Mesothelial cell of epicardium (in vitro differentiated cells): ENCODE data around the gene TACC3. TPM values are rescaled to one million over a fixed set of nuclear protein-coding genes. Genes with fewer than 3 reads are reported as not detected.
"Not testable (repeated sequence)": the region's sequence is repeated elsewhere in the genome, so short reads cannot be mapped to it uniquely, and the experiment has no call there.

Experiments used
- DNase-seq, 2 experiments: peaks; one replicate each; pipeline ENCODE4 v3.0.0; 2021; ENCODE audit warnings: low spot score in 2 of 2; ENCODE audit not compliant: unreplicated experiment in 2 of 2
- H3K27ac Mint-ChIP-seq: 2 replicates; pipeline ENCODE4 v1.8.0; 2021; ENCODE audit warnings: mixed read lengths
- H3K27me3 Mint-ChIP-seq: 2 replicates; pipeline ENCODE4 v1.8.0; 2021; ENCODE audit warnings: low read depth, mixed read lengths
- H3K36me3 Mint-ChIP-seq: 2 replicates; pipeline ENCODE4 v1.8.0; 2021; ENCODE audit warnings: mixed read lengths
- H3K4me1 Mint-ChIP-seq: 2 replicates; pipeline ENCODE4 v1.8.0; 2021; ENCODE audit warnings: mixed read lengths
- H3K4me3 Mint-ChIP-seq: 2 replicates; pipeline ENCODE4 v1.8.0; 2021; ENCODE audit warnings: mild to moderate bottlenecking, moderate library complexity, mixed read lengths
- H3K9me3 Mint-ChIP-seq: 2 replicates; pipeline ENCODE4 v1.8.0; 2021; ENCODE audit warnings: mixed read lengths
- total RNA-seq: library from RNA; stranded (reverse); gene quantifications from 3 replicates; pipeline ENCODE4 v1.2.1, GENCODE V29; 2021
- TF ChIP-seq, protein P1 (sequence below): fragments of 200-600 bp; sonication (generic); IDR thresholded peaks from one replicate; pipeline ENCODE4 v1.5.0; 2021; ENCODE audit warnings: antibody characterized with exemption; ENCODE audit not compliant: unreplicated experiment

Gene TACC3
- total RNA-seq, 1 donor from 2014 or later: 45.3 TPM

DNA sequence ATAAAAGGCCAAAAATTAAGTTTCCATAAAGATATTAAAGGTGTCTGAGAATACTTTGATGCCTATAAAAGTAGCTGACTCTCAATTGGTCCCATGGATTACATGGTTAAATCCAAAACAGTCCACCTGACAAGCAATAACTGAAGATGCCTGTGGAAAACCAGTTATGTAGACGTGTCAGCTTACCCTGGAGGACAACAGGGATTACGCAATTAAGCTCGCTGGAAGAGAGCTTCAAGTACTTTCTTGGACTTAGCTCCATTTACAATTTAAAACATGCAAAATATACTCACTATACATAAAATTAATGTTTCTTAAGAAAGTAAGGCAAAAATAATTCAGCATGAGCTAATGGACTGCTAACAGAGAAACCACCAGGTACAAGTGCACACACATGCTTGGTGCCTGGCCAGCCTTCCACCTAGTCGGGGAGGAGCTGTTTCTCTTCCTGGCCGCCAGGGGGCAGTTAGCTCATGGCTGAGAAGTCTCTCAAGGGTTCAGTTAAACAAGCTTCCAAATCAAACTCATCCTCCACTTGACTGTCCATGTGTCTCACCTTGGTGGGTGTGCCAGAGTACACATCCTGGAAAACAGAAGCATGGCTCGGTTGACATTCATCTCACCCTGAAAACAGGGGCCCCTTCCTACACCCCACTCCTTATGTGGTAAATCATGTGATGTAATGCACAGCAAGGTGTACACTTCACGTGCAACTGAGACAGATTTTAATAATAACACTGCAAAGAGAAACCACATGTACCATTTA lies 28.0 kb upstream of the TACC3 start:
- no peaks in the 10 kb centered on the region for H3K9me3 Mint-ChIP-seq
- no peaks in the 10 kb centered on the region for H3K27me3 Mint-ChIP-seq
- peak overlapping the region; percentile 69 for H3K27ac Mint-ChIP-seq
- TF ChIP-seq, protein P1, sequence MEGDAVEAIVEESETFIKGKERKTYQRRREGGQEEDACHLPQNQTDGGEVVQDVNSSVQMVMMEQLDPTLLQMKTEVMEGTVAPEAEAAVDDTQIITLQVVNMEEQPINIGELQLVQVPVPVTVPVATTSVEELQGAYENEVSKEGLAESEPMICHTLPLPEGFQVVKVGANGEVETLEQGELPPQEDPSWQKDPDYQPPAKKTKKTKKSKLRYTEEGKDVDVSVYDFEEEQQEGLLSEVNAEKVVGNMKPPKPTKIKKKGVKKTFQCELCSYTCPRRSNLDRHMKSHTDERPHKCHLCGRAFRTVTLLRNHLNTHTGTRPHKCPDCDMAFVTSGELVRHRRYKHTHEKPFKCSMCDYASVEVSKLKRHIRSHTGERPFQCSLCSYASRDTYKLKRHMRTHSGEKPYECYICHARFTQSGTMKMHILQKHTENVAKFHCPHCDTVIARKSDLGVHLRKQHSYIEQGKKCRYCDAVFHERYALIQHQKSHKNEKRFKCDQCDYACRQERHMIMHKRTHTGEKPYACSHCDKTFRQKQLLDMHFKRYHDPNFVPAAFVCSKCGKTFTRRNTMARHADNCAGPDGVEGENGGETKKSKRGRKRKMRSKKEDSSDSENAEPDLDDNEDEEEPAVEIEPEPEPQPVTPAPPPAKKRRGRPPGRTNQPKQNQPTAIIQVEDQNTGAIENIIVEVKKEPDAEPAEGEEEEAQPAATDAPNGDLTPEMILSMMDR: peak; percentile 93
- H3K36me3 Mint-ChIP-seq: peaks cover 29% of the 10 kb centered on the region
- peak; percentile 70 to 82 for DNase-seq
- H3K4me1 Mint-ChIP-seq: no peaks in the 10 kb centered on the region
- no peak overlapping the region for H3K4me3 Mint-ChIP-seq

GRCh38 chr4:1695913-1696312 lies 25.4 kb upstream of the TACC3 start:
- Mint-ChIP-seq H3K9me3 (no peaks in the 10 kb centered on the region), H3K4me1 (no peaks in the 10 kb centered on the region), H3K36me3 (peaks cover 25% of the 10 kb centered on the region), H3K27me3 (no peaks in the 10 kb centered on the region), H3K27ac (no peak overlapping the region), H3K4me3 (no peak overlapping the region)
- no peak for DNase-seq
- TF ChIP-seq, protein P1: no peak

DNA sequence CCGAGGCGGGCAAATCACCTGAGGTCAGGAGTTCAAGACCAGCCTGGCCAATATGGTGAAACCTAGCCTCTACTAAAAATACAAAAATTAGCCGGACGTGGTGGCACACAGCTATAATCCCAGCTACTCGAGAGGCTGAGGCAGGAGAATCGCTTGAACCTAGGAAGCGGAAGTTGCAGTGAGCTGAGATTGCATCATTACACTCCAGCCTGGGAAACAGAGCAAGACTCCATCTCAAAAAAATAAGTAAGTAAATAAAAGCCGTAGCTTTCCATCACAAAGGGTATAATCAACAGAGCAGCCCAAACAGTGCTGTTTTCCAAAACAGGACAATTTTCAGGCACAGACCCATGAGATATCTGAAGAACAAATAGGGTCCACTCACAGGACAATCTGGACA lies 19.6 kb upstream of the TACC3 start:
- not testable (repeated sequence) for H3K4me1 Mint-ChIP-seq, DNase-seq, H3K27ac Mint-ChIP-seq, H3K4me3 Mint-ChIP-seq, H3K9me3 Mint-ChIP-seq, H3K27me3 Mint-ChIP-seq
- peaks cover 23% of the 10 kb centered on the region for H3K36me3 Mint-ChIP-seq

GRCh38 chr4:1703867-1704266 lies 17.5 kb upstream of the TACC3 start:
- Mint-ChIP-seq H3K27me3 (no peaks in the 10 kb centered on the region), H3K4me1 (peaks cover 18% of the 10 kb centered on the region), H3K27ac (no peak overlapping the region), H3K4me3 (no peak overlapping the region), H3K9me3 (no peaks in the 10 kb centered on the region), H3K36me3 (peaks cover 28% of the 10 kb centered on the region)
- no peak for DNase-seq
- TF ChIP-seq, protein P1: no peak

DNA sequence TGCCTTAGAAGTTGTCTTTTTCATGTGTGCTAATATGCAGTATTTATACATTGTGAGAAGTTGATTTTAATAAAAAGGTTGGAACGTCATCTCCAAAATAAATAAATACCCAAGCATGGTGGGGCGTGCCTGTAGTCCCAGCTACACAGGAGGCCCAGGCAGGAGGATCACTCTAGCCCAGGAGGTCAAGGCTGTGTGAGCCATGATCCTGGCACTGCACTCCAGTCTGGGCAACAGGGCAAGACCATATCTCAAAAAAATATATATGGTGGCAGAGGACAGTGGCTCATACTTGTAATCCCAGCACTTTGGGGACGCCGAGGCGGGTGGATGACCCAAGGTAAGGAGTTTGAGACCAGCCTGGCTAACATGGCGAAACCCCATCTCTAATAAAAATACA lies 15.6 kb upstream of the TACC3 start:
- Mint-ChIP-seq H3K4me1 (peaks cover 35% of the 10 kb centered on the region), H3K27me3 (no peaks in the 10 kb centered on the region), H3K36me3 (peaks cover 28% of the 10 kb centered on the region), H3K9me3 (no peaks in the 10 kb centered on the region), H3K27ac (no peak overlapping the region), H3K4me3 (no peak overlapping the region)
- DNase-seq: no peak
- TF ChIP-seq, protein P1: no peak

GRCh38 chr4:1706358-1706757 lies 15.0 kb upstream of the TACC3 start:
- peaks cover 40% of the 10 kb centered on the region for H3K4me1 Mint-ChIP-seq
- H3K4me3 Mint-ChIP-seq: no peak overlapping the region
- no peak for DNase-seq
- H3K36me3 Mint-ChIP-seq: peaks cover 28% of the 10 kb centered on the region
- peak overlapping the region; percentile 43 for H3K27ac Mint-ChIP-seq
- no peaks in the 10 kb centered on the region for H3K27me3 Mint-ChIP-seq
- TF ChIP-seq, protein P1: no peak
- H3K9me3 Mint-ChIP-seq: no peaks in the 10 kb centered on the region
